Endothelial cell of coronary artery (primary cell): ENCODE results near the gene AVP. TPM values are rescaled to one million over a fixed set of nuclear protein-coding genes. Genes with fewer than 3 reads are reported as not detected.

Experiments
- total RNA-seq: library from RNA; depleted of rRNA; stranded (reverse); fragments of >200 nt; gene quantifications from 2 replicates; pipeline ENCODE4 v1.2.3, GENCODE V29; 2014

The AVP gene, protein sequence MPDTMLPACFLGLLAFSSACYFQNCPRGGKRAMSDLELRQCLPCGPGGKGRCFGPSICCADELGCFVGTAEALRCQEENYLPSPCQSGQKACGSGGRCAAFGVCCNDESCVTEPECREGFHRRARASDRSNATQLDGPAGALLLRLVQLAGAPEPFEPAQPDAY
- not detected in 2 replicates for total RNA-seq

GRCh38 chr20:3084283-3084985 lies at the start of gene AVP:
TSS of gene AVP (minus strand) at chr20:3084724. CDS start at chr20:3084674, 50 bp downstream.

DNA sequence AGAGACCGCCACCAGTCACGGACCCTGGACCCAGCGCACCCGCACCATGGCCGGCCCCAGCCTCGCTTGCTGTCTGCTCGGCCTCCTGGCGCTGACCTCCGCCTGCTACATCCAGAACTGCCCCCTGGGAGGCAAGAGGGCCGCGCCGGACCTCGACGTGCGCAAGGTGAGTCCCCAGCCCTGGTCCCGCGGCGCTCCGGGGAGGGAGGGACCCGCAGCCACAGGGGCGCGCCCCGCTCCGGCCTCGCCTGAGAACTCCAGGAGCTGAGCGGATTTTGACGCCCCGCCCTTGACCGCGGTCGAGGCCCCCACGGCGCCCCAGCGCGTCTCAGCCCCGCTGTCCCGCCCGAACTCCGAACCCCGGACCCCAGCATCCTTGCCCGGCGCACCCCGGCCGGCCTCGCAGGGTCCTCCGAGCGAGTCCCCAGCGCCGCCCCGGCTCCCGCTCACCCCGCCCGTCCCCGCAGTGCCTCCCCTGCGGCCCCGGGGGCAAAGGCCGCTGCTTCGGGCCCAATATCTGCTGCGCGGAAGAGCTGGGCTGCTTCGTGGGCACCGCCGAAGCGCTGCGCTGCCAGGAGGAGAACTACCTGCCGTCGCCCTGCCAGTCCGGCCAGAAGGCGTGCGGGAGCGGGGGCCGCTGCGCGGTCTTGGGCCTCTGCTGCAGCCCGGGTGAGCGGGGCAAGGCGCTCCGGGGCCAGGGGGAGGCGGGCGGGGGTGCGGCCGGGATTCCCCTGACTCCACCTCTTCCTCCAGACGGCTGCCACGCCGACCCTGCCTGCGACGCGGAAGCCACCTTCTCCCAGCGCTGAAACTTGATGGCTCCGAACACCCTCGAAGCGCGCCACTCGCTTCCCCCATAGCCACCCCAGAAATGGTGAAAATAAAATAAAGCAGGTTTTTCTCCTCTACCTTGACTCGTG lies 12.7 kb downstream of the AVP start, which contains the start of gene OXT:
OXT (plus strand) TSS at position 11 of the 920 bp plus-strand sequence; CDS start at position 47, 36 bp downstream.

DNA sequence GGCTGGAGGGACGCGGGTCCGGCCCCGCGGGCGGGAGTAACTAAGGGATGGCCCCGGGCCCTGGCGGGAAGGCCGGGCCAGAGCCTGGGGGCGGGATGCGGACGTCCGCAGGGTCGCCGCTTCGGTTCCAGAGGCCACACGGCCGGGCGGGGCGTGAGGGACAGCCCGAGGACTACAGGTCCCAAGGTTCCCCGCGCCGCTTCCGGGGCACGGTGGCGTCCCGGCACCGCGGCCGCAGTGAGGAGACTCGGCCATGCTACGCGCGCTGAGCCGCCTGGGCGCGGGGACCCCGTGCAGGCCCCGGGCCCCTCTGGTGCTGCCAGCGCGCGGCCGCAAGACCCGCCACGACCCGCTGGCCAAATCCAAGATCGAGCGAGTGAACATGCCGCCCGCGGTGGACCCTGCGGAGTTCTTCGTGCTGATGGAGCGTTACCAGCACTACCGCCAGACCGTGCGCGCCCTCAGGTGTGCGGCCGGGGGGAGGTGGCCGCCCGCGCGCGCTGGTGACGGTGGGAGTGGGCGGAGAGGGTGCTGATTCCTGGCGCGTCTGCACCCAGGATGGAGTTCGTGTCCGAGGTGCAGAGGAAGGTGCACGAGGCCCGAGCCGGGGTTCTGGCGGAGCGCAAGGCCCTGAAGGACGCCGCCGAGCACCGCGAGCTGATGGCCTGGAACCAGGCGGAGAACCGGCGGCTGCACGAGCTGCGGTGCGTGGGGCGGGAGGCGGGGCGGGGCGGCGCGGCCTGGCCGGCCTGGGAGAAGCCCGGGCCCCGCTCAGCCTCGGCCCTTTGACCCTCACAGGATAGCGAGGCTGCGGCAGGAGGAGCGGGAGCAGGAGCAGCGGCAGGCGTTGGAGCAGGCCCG lies 38.5 kb downstream of the AVP start, which contains the start of gene MRPS26:
MRPS26 (plus strand) TSS at position 237 of the 861 bp plus-strand sequence; CDS start at position 254, 17 bp downstream.

DNA sequence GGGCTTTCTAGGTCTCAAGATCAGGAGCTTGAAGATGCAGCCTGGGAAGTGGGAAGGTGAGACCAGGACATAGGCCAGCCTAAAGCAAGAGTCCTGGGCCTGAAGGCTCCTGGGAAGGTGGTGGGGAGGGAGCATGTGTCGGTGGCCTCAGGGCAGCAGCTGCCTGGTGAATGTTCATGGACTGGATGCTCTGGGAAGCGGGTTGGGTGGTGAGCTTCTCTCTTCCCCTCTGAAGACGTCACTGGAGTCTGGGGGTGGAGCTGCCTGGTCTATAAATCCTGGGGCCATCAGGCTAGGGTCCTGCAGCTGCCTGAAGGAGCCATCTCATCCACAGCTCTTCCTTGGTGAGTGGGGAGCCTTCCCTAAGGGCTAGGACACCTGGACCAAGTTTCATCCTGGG lies 41.2 kb downstream of the AVP start, which contains the start of gene GNRH2:
GNRH2 (plus strand) TSS at position 301 of the 400 bp plus-strand sequence. CDS start 793 bp downstream, outside the sequence.

Other genes starting within 250 kb of the AVP start
- 9.4 and 19.0 TPM in 2 replicates for gene PCED1A, start 244.1 kb downstream of the AVP start, total RNA-seq
- 46.4 and 70.4 TPM in 2 replicates for gene VPS16, start 244.0 kb downstream of the AVP start, total RNA-seq
- 20.6 and 28.1 TPM in 2 replicates for gene PTPRA, start 211.2 kb downstream of the AVP start, total RNA-seq
- 0.18 TPM in 1 of 2 replicates, not detected in the other for gene GNRH2, start 41.1 kb downstream of the AVP start, total RNA-seq
- 41.4 and 48.8 TPM in 2 replicates for gene MRPS26, start 38.7 kb downstream of the AVP start, total RNA-seq
- gene OXT, start 13.1 kb downstream of the AVP start, total RNA-seq, result not detected in 2 replicates
- gene FASTKD5, start 75.1 kb upstream of the AVP start, total RNA-seq, result 15.6 and 16.7 TPM in 2 replicates
- gene UBOX5, start 75.1 kb upstream of the AVP start, total RNA-seq, result 1.8 and 2.0 TPM in 2 replicates
- gene LZTS3, start 88.8 kb upstream of the AVP start, total RNA-seq, result 2.2 and 4.2 TPM in 2 replicates
- 26.1 and 37.9 TPM in 2 replicates for gene DDRGK1, start 120.0 kb upstream of the AVP start, total RNA-seq
- 26.3 and 34.4 TPM in 2 replicates for gene ITPA, start 124.8 kb upstream of the AVP start, total RNA-seq
- 4.1 TPM in 2 replicates for gene SLC4A11, start 154.5 kb upstream of the AVP start, total RNA-seq